ENCODE results near the gene TMEM256.
"Not testable (repeated sequence)": the region's sequence is repeated elsewhere in the genome, so short reads cannot be mapped to it uniquely, and the experiment has no call there.

TMEM256 gene

GRCh38 chr17:7380855-7381683 is 22.8 kb downstream of the TMEM256 start, which contains the start of gene TNK1:
Gene TNK1 (plus strand): TSS chr17:7381089. CDS start chr17:7382927, 1,838 bp downstream.
- DNase-seq, result no peak

GRCh38 chr17:7380321-7380720 is 23.6 kb downstream of the TMEM256 start:
- no peak for DNase-seq

- no peak for DNase-seq
These were observed 24.8 kb downstream of the TMEM256 start for GRCh38 chr17:7379134-7379533.

- DNase-seq, result no peak
These were observed 29.5 kb downstream of the TMEM256 start for GRCh38 chr17:7374353-7374752.

DNA sequence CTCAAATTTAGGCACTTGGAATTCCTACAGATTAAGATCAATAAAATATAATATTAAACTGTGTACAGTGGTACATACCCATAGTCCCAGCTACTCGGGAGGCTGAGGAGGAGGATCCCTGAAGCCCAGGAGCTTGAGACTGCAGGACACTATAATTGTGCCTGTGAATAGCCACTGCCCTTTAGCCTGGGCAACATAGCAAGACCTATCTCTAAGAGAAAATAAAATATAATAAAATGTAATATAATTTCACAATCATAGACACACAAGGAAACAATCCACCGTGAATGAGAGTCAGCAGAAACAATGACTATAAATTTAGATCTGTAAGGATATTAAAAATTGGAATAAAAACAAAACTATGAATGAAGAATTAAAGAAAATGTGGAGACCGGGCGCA is 33.0 kb downstream of the TMEM256 start:
- no peak for DNase-seq

GRCh38 chr17:7369825-7370224 is 34.1 kb downstream of the TMEM256 start:
- no peak for DNase-seq

DNA sequence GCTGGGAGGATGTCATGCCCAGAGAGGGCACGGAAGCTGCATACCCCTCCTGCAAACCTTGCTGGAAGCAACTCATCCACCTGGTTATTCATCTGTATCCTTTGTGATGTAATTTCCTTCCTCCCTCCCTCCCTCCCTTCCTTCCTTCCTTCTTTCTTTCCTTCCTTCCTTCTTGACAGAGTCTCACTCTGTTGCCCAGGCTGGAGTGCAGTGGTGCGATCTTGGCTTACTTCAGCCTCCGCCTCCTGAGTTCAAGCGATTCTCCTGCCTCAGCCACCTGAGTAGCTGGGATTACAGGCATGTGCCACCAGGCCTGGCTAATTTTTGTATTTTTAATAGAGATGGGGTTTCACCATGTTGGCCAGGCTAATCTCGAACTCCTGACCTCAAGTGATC is 35.3 kb downstream of the TMEM256 start:
- DNase-seq, result not testable (repeated sequence)

- no peak for DNase-seq
These were observed 35.8 kb downstream of the TMEM256 start for GRCh38 chr17:7367918-7368598.

GRCh38 chr17:7367083-7367482 is 36.8 kb downstream of the TMEM256 start:
- DNase-seq, result no peak

- DNase-seq, result not testable (repeated sequence)
These were observed 37.9 kb downstream of the TMEM256 start for GRCh38 chr17:7365963-7366362.

GRCh38 chr17:7363311-7363710 is 40.6 kb downstream of the TMEM256 start:
- DNase-seq, result no peak

GRCh38 chr17:7361906-7362305 is 42.0 kb downstream of the TMEM256 start:
- DNase-seq, result no peak

- no peak for DNase-seq
These were observed 46.5 kb downstream of the TMEM256 start for GRCh38 chr17:7357381-7357780.

DNA sequence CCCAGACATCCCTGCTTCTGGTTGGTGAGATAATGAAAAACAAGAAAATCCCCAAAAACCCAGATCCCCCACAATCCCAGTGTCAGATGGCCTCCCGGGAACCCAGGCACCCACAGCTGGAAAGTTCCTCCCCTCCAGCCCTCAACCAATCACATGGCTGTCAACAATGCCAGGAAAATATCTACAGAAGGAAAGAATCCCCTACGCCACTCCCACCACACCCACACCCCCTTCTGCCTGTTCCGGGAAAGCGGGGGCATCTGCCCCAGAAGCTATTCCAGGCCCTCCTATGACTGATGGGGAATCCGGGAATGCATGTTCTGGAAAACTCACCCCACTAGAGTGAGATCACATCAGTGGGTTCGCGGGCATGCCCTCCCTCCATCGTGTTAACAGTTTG is 47.1 kb downstream of the TMEM256 start:
- no peak for DNase-seq

DNA sequence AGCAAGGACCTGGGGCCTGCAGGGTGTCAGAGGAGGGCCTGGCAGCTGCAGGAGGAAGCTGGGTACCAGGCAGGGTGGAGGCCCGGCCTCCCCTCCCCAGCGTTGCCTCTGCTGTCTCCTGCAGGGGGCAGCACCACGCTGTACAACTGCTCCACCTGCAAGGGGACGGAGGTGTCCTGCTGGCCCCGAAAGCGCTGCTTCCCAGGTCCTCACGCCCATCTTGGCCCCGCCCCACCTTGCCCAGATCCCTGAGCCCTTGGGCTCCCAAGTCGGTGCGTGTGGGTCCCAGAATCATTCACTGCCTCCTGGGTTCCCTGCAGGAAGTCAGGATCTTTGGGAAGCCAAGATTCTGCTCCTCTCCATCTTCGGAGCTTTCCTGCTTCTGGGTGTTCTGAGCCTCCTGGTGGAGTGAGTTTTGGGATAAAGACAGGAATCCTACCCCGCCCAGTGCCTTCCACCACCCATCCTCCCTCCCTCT is 47.8 kb downstream of the TMEM256 start:
- DNase-seq, result peak; percentile 59

GRCh38 chr17:7355573-7355972 is 48.3 kb downstream of the TMEM256 start:
- DNase-seq, result no peak

- DNase-seq, result no peak
These were observed 48.8 kb downstream of the TMEM256 start, which contains the start of gene TMEM95 for GRCh38 chr17:7355053-7355452. Gene TMEM95 (plus strand): TSS chr17:7355156. CDS start chr17:7355205, 49 bp downstream.

- no peak for DNase-seq
These were observed 49.5 kb downstream of the TMEM256 start for GRCh38 chr17:7354262-7354843.
